Brain microvascular endothelial cell (primary cell): ENCODE data around the gene ASPHD1.
"Not testable (repeated sequence)": the region's sequence is repeated elsewhere in the genome, so short reads cannot be mapped to it uniquely, and the experiment has no call there.

Experiments
- DNase-seq: peaks from one replicate; pipeline ENCODE4 v3.0.0-alpha.2; 2020
- H3K27ac ChIP-seq: fragments of 250-450 bp; sonication (Bioruptor Pico); 2 replicates; pipeline ENCODE4 v1.5.1; 2020; ENCODE audit warnings: mild to moderate bottlenecking, moderate library complexity
- H3K27me3 ChIP-seq: fragments of 250-450 bp; sonication (Bioruptor Pico); replicated peaks from 2 replicates; pipeline ENCODE4 v1.5.1; 2020; ENCODE audit warnings: mild to moderate bottlenecking
- H3K36me3 ChIP-seq: fragments of 250-450 bp; sonication (Bioruptor Pico); replicated peaks from 2 replicates; pipeline ENCODE4 v1.5.1; 2020; ENCODE audit warnings: mild to moderate bottlenecking
- H3K4me3 ChIP-seq: 2 replicates; pipeline ENCODE4 v1.5.1; 2011; ENCODE audit warnings: low read depth, mild to moderate bottlenecking, control low read depth, low read length, moderate library complexity
- in situ Hi-C: cut with HindIII; loops from 2 replicates; pipeline ENCODE4 v1.10.0; 2017; ENCODE audit warnings: low sequenced_read_pairs, low pct_ligation_motif_present
- TF ChIP-seq, protein P1 (sequence below): IDR thresholded peaks from 2 replicates; pipeline ENCODE4 v1.5.1; 2011; ENCODE audit warnings: low read depth, mild to moderate bottlenecking, moderate library complexity, low read length, control low read depth, inconsistent platforms; ENCODE audit errors: missing control alignments

Gene ASPHD1

DNA sequence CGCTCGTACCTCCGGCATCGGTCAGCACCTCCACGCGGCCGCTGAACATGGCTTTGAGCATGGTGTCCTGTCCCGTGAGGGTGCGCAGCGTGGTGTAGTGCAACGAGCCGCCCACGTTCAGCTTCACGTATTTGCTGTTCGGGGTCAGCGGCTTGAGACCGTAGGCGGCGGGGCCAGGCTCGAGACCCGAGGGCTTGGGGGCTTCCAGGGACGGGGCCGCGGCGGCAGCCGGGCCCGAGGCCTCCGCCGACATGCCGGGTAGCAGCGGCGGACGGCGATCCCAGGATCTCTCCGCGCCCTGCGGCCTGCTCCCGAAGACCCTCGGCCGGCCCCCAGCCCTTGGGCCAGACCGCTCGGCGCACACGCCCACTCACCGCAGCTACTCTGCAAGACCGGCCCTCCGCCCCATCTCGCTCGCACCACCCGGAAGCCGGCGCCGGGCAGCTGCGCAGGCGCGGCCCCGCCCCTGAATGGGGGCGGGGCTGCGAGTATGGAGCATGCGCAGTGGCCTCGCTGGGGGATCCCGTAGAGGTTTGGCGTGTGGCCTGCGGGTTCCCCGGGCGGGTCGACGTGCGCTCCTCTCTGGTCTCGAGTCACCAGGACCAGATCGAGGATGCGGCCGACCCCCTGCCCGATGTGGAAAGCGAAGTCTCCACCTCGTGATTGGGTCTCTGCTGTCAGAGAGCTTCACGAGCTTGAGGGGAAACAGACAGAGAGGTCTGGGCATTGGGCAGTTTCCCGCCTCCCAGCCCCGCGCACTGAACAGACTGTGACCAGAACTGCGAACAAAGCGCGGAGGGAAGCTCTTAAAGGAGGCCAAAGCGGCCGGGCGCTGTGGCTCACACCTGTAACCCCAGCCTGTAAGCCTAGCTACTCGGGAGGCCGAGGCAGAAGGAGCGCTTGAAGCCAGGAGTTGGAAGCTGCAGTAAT, 25.8 kb downstream of the ASPHD1 start, which contains the start of gene KCTD13:
KCTD13 (minus strand) TSS at position 446 of the 930 bp plus-strand sequence; CDS start at position 253, 193 bp downstream.
- Histone ChIP-seq H3K27ac (peak within 1 kb of the TSS; percentile 72), H3K4me3 (peak within 1 kb of the TSS; percentile 92), H3K27me3 (no peaks in the 10 kb centered on the region), H3K36me3 (peaks cover 9% of the 10 kb centered on the region)
- TF ChIP-seq, protein P1, sequence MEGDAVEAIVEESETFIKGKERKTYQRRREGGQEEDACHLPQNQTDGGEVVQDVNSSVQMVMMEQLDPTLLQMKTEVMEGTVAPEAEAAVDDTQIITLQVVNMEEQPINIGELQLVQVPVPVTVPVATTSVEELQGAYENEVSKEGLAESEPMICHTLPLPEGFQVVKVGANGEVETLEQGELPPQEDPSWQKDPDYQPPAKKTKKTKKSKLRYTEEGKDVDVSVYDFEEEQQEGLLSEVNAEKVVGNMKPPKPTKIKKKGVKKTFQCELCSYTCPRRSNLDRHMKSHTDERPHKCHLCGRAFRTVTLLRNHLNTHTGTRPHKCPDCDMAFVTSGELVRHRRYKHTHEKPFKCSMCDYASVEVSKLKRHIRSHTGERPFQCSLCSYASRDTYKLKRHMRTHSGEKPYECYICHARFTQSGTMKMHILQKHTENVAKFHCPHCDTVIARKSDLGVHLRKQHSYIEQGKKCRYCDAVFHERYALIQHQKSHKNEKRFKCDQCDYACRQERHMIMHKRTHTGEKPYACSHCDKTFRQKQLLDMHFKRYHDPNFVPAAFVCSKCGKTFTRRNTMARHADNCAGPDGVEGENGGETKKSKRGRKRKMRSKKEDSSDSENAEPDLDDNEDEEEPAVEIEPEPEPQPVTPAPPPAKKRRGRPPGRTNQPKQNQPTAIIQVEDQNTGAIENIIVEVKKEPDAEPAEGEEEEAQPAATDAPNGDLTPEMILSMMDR, result no peak
- in situ Hi-C loops, result no loop called here
- peak; percentile 67 for DNase-seq

- TF ChIP-seq, protein P1, result no peak
- H3K27me3 ChIP-seq, result no peaks in the 10 kb centered on the region
- peak overlapping the region; percentile 72 for H3K27ac ChIP-seq
- DNase-seq, result no peak
- in situ Hi-C loops, result no loop called here
- peak overlapping the region; percentile 92 for H3K4me3 ChIP-seq
- peaks cover 5% of the 10 kb centered on the region for H3K36me3 ChIP-seq
Observed at GRCh38 chr16:29926711-29927052, 26.4 kb downstream of the ASPHD1 start.

DNA sequence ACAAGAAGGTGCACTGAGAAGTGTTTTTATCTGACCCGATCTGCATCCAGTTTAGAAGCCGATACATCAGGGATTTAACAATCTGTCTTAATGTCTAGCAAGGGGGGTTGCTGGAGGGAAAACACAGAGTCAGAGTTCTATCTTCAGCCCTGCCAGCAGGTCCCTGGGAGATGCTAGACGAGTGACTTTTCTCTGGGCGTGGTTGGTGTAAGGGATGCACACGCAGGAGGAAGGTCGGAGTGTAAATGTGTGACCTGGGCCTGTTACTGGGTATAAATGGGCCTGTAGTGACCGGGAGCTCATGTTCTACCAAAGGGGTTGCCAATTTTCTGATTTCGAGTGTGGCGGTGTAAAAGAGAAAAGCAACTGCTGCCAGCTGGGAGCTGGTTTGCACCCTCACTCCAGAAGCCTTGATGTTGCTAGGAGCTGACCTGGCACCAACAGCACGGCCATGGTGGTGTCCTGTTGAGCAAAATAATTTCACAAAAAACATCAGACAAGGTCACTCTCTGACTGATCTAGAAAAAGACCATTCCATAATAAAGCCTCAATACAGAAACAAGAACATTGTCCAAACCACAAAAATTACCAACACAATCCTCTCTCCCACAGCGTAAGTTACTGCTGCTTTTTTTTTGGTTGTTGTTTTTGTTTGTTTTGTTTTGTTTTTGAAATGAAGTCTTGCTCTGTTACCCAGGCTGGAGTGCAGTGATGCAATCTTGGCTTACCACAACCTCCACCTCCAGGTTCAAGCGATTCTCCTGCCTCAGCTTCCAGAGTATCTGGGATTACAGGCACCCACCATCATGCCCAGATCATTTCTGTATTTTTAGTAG, 27.0 kb downstream of the ASPHD1 start:
- Histone ChIP-seq H3K27me3 (no peaks in the 10 kb centered on the region), H3K4me3 (peak overlapping the region; percentile 92), H3K27ac (no peak overlapping the region), H3K36me3 (peaks cover 5% of the 10 kb centered on the region)
- TF ChIP-seq, protein P1, result no peak
- DNase-seq, result no peak
- in situ Hi-C loops, result no loop called here

DNA sequence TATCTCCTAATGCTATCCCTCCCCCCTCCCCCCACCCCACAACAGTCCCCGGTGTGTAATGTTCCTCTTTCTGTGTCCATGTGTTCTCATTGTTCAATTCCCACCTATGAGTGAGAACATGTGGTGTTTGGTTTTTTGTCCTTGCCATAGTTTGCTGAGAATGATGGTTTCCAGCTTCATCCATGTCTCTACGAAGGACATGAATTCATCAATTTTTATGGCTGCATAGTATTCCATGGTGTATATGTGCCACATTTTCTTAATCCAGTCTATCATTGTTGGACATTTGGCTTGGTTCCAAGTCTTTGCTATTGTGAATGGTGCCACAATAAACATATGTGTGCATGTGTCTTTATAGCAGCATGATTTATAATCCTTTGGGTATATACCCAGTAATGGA, 31.5 kb downstream of the ASPHD1 start:
- DNase-seq, H3K4me3 ChIP-seq, in situ Hi-C loops, H3K27me3 ChIP-seq, H3K36me3 ChIP-seq, H3K27ac ChIP-seq: not testable (repeated sequence)

GRCh38 chr16:29940656-29941055, 40.4 kb downstream of the ASPHD1 start:
- Histone ChIP-seq H3K4me3 (no peak overlapping the region), H3K27ac (no peak overlapping the region), H3K27me3 (no peaks in the 10 kb centered on the region), H3K36me3 (no peaks in the 10 kb centered on the region)
- DNase-seq, result no peak
- in situ Hi-C loops, result no loop called here
- TF ChIP-seq, protein P1, result no peak
